ENCODE data around the gene P3H4.

GRCh38 chr17:41782142-41782541 lies 29.6 kb downstream of the P3H4 start:
- TF ChIP-seq CTCF (IDR thresholded peaks at IDR 0.05) (no peak), POLR2A (IDR thresholded peaks at IDR 0.05) (no peak)
